SW 1271 (cell line): ENCODE measurements around the gene ZNF334.

Source experiments
- DNase-seq, 2 experiments: peaks; one replicate each; lab custom pipeline; 2025; lab: John Stamatoyannopoulos, UW

ZNF334 gene

DNA sequence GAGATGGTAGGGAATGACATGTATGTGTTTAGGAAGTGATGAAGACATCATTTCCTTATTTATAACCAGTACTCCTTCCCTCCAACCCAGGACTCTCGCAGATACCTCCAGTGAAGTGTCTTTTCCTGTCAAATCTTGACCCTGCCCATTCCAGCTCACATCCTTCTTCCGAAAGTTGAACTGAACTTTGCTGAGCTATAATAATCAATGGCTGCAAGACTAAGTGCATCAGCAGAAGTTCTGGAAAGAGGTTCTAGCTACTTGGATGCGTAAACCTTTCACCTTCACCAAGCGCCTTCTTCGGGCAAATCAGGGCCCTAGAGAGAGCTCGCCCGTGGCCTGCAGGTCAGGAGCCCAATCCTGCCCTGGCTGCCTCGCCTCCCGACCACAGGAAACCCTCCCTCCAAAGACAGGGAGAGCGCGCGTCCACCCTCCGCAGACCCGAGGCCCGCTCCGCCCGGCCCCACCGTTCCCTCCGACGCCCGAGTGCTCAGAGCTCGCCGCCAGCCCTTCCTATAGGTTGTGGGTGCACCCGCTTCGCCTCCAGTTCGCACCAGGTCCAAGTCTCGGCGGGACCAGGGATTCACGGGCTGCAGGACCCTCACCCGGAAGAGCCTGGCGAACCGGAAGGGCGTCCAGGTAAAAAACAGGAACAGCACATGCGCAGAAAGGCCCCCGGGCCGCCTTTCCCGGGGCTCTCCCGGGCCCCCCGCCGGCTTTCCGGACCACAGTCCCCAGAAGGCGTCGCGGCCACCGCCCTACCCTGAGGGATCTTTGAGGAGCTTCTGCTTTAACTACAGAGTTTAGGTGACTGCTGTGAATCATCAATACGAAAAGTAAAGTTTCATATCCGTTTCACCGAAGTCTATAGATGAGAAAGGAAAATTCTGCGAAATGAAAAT is at the start of gene ZNF334:
ZNF334 (minus strand) TSS at position 617 of the 902 bp plus-strand sequence. CDS start 1,457 bp downstream, outside the sequence.
- DNase-seq = peak; percentile 40 to 82

DNA sequence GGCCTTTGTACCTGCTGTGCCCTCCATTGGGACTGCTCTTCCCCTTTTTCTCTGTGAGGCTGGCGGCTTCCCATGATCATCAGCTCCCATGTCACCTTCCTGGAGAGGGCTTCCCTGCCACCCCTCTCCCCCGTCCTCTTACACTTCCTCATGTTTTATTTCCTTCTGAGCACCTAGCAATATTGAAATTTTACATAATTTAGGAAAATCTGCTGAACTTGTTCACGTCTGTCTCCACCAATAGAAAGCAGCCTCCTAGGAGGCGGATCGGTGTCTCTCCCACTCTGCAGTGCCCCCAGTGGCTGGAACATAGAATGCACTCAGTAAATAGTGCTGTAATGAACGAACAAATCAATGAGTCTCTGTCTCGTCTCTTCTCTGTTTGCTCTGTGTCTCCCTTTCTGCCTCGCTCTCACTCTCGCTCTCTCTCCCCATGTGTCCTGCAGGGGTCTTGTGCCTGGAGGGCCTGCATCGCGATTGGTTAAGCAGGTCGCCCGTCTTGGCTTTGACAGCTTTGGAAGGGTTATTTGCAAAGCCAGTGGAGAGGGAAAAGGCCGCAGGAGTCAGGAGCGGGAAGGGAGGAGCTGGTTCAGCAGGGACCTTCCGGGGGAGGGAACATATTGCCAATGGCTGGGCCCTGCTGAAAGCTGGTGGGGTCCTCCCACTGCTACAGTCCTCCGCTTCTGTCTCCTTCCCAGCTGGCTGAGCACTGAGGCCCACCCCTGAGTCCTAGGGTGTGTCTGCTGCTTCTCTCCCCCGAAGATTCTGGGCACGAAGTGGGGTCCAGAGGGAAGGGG is 49.2 kb upstream of the ZNF334 start:
- DNase-seq = peak; percentile 13 to 49

DNA sequence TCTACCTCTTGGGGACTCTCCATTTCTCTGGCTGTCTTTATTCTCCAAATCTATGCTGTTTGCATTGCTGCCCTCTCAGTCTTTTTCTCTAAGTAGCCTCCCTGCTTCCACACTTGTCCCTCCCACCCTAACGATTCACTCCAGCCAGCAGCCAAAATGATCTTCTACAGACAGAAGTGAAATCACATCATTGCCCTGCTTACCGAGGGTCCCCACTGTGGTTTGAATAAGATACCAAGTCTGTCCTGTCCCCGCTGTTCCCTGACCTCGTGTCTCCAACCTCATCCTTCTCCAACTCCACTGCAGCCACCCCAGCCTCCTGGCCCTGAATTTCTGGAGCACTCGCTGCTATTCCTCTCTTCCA is 48.6 kb upstream of the ZNF334 start:
- no peak for DNase-seq

DNA sequence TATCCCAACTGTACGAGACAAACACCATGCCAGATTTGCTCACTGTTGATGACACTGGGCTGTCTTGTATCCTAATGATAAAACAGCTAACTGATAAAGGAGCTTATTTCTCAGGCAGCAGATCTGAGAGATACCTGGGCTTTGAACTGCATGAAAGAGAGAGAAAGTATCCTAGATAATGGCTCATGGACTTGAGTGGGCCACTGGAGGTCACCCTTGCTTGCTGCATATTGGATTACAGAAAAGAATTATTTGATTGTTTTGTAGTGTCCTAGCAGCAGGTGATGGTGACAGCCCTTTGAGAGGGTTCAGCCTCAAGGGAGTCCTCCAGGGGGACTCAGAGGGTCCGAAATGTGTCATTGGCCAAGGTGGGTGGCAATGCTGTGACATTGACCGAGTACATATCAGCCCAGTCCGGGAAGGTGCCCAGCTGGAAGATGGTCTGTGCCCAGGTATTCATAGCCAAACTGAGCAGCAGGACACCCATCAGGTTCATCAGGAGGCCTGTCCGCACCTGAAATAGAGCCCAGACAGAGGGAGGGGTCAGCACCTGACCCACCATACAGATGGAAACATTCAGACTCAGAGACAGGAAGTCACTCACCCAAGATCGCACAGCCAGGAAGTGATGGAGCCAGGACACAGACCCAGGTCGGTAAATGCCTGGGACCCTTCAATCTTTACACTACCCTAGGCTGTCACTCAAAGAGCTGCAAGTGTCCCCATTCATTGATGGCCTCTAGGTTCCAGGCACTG is 46.5 kb upstream of the ZNF334 start:
- peak in 1 of 2 experiments; percentile 20 for DNase-seq

DNA sequence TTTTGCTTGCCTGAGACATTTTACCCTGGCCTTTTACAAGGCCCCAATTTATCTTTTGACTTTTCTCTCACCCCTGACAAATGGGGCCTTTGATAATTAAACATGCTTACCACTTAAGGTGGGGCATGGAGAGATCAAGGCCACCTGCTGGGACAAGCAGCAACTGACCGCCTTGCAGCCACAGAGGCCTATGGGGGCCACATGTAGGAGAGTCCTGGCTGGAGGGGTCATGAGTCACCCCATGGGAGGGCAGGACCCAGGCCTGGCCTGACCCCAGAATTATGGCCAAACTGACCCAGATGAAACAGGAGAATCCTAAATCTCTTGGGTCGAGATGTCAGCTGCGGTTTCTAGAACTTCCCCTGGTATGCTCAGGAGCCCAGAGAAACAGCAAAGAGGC is 45.6 kb upstream of the ZNF334 start:
- no peak for DNase-seq

DNA sequence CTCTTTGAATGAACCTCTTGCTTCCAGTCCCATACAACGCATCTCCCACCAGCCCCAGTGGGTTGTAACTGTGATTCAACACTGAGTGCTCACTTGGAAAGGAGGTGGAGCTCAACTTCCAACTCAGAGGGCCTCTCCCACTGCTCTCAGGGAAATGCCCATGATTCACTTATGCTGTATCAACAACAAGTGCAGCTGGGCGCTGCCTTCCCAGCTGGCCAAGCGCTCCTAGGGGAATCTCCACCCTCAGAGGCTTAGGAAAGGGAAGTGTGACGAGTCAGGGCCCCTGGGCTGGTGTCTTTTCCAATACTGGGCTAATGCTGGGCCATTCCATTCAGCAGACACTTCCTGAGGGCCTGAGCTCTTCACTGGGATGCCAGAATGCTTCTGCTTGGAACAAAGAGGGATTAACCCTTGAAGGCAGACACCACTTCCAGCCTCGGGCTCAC is 45.2 kb upstream of the ZNF334 start:
- peak; percentile 64 to 86 for DNase-seq

DNA sequence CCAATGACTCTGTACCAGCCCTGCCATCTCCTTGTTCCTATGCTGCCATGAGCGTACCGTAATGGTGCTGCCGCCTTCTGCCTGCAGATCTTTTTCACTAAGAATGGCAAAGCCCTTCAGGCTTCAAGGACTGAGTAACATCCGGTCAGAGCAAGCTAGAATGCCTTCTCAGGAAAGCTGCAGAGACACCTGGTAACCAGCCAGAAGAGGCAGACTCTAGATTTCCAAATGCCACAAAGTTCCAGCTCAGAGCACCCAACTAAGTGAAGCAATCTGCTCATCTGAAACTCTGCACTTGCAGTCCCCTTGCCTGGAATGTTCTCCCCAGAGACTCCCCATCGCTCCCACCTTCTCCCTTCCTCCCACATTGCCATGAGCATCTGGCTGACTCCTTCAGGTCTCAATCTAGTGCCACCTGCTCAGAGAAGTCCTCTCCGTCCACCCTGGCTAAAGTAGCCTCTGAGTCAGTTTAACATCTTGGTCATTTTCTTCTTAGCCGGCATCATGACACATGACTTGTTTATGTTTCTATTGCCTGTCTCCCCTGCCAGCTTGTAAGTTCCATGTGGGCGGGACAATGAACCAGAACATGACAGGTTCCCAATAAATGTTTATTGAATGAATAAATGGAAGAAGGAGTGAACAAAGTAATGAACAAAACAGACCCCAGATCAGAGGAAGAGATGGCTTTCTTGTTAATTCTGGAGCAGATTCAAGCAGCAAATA is 44.0 kb upstream of the ZNF334 start:
- DNase-seq = peak in 1 of 2 experiments; percentile 33

DNA sequence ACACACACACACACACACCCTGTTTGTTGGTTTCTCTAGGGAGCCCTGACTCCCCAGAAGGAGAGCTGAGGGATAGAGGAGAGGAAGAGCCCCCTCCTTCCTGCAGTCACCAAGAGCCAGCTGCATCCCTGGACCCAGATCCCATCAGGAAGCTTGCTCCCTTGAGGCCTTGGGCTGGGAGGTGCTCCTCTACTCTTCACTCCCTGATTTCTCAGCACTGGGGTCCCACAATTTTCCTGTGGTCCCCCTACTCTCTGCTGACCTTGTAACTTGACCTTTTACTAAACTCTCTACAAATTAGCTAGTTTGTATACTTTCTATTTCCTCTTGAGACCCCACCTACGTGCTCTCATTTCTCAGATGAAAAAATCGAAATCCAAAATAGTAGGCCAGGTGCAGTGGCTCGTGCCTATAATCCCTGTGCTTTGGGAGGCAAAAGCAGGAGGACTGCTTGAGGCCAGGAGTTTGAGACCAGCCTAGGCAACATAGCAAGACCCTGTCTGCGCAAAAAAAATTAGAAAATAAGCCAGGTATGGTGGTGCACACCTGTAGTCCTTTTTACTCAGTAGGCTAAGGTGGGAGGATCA is 42.1 kb upstream of the ZNF334 start:
- no peak for DNase-seq

DNA sequence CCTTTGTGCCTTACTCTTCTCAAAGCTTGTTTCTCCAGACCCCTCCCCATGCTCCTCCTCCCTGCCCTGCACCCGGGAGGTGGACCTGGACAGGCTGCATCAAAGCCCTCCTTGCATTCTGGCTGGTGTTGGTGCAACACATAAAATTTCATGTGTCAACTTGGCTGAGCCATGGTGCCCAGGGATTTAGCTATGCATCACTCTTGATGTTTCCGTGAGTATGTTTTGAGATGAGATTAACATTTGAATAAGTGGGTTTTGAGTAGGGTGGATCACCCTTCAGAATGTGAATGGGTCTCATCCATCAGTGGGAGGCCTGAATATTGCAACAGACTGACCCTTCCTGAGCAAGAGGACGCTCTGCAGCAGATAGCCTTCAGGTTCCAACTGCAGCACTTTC is 41.5 kb upstream of the ZNF334 start:
- DNase-seq = no peak

DNA sequence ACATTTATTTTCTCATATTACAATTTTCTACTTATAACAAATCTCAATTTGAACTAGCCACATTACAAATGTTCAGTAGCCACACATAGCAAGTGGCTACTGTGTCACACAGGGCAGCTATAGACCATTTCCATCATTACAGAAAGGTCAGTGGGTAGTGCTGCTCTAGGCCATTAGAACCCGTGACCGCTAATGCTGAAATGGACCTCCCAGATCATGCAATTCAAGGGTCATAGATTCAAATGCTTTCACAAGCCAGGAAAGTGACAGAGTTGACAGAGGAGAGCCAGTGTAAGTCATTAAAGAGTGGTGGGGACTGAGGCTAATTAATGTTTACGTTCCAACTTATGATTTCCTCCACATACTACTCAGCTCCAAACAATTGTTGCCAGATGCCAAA is 40.6 kb upstream of the ZNF334 start:
- DNase-seq = no peak

DNA sequence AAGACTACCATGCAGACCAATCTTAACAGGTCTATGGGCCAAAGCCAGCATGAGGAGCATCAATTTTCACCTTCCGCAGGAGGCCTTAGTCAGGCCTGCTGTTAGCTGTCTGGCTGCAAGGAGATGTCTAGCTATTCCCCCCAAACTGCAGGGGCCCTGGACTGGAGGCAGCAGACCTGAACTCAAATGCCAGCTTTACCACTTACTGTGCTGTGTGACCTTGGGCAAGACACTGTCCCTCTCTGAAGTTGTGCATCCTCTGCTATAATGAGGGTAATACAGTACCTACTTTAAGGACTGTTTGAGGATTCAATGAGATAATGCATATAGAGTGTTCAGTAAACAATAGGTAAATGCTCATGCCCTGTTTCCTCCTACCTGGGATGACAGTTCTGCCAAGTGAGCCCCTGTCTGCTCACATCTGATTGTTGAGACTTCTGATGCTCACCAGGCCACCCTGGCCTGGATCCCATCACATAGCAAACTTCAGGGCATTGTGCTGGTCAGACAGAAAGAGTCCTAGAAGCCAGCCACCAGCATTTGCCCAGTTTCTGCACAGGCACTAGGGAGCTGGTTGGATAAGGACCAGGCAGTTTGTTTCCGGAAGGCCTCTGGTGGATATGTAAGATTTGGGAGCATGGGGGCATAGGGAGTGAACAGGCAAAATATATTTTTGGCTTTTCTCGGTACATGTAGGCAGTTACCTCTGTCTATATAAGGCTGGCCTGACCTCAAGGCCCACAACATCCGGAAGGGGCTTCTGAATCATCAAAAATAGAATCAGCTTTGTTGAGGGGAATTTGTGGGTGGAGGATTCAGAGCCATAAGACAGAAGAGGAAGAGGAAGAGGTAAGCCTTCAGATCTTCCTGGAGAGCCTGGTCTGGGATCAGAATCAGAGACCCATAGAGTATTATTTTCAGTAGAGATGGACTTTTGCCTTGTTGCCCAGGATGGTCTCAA is 39.4 kb upstream of the ZNF334 start:
- no peak for DNase-seq

DNA sequence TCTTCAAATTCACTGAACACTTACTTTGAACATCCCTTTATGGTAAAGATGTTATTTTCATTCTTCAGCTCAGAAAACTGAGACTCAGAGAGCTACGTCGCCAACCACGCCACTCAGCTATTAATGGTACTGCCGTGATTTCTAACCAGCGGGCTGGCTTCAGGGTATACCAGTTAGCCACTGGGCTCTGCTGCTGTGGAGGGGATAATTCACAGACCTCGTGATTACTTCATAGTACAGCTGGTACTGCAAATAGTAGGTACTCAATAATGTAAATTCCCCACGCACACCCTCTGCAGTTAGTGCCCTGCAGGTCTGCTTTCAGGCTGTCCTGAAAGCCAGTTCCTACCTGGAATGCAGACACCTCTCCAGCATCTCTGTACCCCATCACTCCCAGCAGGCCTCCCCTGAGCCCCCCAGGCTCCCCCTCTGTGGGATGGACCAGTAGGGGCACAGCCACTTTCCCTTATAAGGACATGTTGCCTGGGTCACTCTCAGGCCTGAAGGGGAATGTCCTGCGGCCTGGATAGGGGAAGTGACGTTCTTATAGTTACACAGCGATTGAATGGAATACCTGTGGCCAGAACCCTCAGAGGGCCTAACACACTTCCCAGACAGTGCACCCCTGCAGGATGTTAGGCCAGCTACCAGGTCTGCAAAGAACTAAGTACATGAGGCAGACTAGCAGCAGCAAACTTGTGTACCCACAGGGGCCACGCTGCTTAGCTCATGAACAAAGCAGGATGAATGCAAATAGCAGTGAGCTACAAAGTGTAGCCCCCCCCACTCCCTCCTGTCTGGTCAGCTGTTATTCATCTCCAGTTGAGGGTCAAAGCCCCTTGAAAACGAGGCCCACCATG is 38.4 kb upstream of the ZNF334 start:
- DNase-seq = no peak

DNA sequence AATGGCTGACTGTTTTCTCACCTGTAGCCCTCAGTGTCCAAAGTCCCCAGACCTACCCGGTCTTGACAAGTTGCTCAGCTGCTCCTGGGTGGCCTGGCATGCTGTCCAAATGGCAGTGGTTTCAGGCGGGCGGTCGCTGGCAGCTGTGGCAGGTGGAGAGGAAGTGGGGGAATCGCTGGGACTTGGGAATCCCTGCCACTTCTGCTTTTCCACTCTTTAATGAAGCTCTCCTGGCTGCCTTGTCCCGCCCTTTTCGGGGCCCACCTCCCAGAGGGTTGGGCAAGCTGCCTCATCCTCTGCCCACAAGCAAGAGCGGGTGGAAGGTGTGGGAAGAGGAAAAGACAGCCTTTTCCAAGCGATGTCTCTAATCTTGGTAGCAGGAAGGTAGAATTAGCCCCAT is 37.1 kb upstream of the ZNF334 start, which contains the start of gene OCSTAMP:
OCSTAMP (minus strand) TSS at position 194 of the 400 bp plus-strand sequence; CDS start at position 100, 94 bp downstream.
- DNase-seq = no peak

DNA sequence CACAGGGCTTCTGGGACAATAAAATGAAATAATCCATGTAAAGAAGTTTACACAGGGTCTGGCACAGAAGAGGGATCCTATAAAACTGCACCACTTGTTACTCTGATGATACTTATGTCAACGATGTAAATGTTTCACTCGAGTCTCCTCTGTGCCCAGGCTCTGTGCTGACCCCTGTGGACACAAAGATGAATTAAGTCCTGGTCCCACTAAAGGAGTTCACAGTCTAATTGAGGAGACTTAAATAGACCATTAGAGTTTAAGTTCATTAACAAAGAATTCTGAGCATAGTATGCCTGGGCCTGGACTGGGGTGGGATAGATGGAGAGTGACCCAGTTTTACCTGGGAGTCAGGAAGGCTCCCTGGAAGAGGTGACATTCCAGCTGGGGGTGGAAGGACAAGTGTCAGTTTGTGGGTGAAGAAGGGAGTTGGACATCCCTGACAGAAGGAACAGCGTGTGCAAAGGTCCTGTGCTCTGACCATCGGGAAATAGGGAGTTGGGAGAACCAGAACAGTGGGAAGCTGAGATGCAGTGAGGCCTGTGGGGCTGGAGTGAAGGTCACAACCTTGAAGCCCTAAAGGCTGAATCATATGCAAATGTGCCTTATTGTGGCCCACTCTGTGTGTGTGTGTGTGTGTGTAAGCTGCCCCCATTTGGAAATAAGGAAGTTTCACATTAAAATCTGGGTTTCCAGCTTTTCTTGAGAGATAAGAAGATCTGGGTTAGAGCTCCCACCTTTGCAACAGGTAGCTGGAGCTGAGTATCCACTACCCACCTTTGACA is 36.0 kb upstream of the ZNF334 start:
- DNase-seq = no peak

DNA sequence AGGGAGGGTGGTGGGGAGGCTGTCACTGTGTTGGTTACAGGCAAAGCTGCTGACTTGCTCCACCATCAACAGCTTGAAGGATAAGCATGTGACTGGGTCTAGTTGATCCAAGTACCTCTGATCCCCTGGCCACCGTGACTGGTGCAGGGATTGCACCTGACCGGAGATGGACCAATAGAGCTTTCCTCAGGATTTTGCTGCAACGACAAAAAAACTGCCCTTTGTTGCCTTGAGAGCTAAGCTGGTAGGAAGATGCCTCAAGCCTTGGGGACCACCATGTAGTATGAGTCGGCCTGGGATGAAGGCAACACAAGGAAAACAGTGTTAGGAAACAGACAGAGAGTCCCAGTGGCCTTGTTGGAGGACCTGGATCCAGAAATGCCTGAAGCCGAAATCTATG is 35.3 kb upstream of the ZNF334 start:
- no peak for DNase-seq

DNA sequence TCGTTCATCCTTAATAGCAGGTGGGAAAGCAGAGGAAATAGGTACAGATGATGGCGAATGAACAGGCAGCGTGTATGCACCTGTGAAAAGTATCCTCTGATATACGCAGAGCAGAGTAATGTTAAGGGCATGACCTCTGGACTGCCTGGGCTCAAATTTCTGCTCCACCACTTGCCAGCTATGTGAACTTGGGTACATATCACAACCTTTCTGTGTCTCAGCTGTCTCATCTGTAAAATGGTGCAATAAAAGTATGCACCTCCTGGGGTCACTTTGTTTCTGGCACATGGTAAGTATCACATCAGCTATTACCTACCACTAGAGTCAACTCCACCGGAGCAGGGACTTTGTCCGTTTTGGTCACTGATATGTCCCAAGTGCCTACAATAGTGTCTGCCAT is 34.6 kb upstream of the ZNF334 start:
- DNase-seq = no peak

DNA sequence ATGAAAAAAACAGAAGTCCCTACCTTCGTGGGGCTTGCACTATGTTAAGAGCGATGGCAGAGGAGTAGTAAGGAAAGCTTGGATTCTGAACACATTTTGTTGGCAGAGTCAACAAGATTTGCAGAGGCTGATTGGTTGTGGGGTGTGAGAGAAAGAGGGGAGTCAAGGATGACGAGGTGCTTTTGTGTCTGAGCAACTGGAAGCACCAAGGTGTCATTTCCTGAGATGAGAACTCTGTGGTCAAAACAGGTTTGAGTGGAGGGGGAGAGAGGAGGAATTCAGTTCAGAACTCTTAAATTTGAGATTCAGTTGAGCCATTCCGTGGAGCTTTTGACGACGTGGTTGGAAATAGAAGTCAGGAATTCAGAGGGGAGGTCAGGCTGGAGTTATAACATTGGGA is 33.6 kb upstream of the ZNF334 start:
- no peak for DNase-seq

DNA sequence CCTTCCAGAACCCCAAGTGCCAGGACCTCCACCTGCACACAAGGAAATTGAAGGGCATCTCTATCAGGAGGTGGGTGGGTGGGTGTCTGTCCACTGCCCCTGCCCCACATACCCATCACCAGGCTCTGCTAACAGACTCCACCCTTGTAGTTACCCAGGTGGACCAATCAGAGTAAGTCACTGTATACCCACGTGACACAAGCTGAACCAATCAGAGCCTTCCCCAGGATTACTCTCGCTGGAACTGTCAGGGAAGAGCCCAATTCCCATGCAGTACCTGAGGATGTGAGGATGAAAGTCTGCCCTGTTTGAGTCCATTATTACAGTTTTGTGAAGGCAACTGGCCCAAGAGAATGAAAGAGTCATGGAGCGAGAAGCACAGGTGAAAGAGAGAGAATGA is 32.9 kb upstream of the ZNF334 start:
- DNase-seq = no peak
